ENCODE results near the gene LHX8. TPM values are rescaled to one million over a fixed set of nuclear protein-coding genes. Genes with fewer than 3 reads are reported as not detected.

Gene LHX8
- polyA plus RNA-seq, 1 experiment, result not detected

DNA sequence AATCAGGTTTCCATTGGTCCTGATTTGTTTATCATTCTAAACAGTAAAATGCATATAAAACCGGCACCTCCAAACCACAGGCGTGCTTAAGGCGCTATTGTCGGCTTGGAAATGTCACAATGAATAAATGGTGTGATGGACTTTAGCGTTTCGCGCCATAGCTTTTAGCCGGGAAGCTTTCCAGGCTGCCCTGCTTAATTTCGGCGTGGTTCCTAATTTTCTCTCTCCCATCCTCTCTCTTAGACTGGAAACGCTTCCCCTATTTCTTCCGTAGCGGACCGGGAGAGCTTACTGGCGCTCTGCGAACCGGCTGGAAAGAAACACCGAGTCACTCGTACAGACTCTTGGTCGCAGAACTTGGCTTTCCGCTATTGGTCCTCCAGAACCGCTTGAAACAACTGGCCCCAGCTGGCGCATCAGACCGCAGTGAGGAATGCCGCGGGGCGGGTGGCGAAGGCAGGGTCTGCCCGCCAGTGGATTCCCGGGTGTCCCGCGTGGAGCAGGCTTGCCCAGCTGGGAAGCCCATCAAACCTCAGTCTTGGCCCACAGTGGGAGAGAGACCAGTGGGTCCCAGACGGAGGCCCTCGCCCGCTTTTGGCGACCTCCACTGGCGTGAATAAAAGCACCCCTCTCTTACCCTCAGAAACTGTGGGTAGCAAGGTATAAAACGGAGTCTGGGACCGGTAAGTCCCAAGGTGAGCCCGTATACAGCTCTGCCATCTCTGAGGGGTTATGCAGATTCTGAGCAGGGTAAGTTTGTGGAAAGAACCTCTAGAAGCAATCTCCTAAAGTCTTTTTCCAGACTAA is 4.0 kb upstream of the LHX8 start:
- TF ChIP-seq, protein P1, sequence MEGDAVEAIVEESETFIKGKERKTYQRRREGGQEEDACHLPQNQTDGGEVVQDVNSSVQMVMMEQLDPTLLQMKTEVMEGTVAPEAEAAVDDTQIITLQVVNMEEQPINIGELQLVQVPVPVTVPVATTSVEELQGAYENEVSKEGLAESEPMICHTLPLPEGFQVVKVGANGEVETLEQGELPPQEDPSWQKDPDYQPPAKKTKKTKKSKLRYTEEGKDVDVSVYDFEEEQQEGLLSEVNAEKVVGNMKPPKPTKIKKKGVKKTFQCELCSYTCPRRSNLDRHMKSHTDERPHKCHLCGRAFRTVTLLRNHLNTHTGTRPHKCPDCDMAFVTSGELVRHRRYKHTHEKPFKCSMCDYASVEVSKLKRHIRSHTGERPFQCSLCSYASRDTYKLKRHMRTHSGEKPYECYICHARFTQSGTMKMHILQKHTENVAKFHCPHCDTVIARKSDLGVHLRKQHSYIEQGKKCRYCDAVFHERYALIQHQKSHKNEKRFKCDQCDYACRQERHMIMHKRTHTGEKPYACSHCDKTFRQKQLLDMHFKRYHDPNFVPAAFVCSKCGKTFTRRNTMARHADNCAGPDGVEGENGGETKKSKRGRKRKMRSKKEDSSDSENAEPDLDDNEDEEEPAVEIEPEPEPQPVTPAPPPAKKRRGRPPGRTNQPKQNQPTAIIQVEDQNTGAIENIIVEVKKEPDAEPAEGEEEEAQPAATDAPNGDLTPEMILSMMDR (IDR thresholded peaks at IDR 0.05; ENCODE audit: low read depth, low read length), result no peak
- Histone ChIP-seq H3K4me3 (ENCODE audit: low read depth, low read length) (no peak overlapping the region), H3K9me3 (ENCODE audit: control insufficient read depth, insufficient read depth, low read length) (peaks cover 9% of the 10 kb centered on the region; the same call in 1 of the 2 replicates), H3K27ac (ENCODE audit: low read depth, low read length) (no peak overlapping the region), H3K27me3 (ENCODE audit: control insufficient read depth, insufficient read depth, low read length) (peaks cover 89% of the 10 kb centered on the region)
- no peak for DNase-seq (ENCODE audit: low read depth, low spot score)
- POLR2A ChIA-PET, result no interaction called here
- CTCF ChIA-PET, result no interaction called here

GRCh38 chr1:75130865-75131564 is 3.2 kb upstream of the LHX8 start:
- no peak overlapping the region for H3K27ac ChIP-seq (ENCODE audit: low read depth, low read length)
- peaks cover 9% of the 10 kb centered on the region; the same call in 1 of the 2 replicates for H3K9me3 ChIP-seq (ENCODE audit: control insufficient read depth, insufficient read depth, low read length)
- TF ChIP-seq, protein P1 (IDR thresholded peaks at IDR 0.05; ENCODE audit: low read depth, low read length), result no peak
- DNase-seq (ENCODE audit: low read depth, low spot score), result no peak
- CTCF ChIA-PET, result no interaction called here
- H3K27me3 ChIP-seq (ENCODE audit: control insufficient read depth, insufficient read depth, low read length), result peaks cover 94% of the 10 kb centered on the region
- POLR2A ChIA-PET, result no interaction called here
- no peak overlapping the region for H3K4me3 ChIP-seq (ENCODE audit: low read depth, low read length)

DNA sequence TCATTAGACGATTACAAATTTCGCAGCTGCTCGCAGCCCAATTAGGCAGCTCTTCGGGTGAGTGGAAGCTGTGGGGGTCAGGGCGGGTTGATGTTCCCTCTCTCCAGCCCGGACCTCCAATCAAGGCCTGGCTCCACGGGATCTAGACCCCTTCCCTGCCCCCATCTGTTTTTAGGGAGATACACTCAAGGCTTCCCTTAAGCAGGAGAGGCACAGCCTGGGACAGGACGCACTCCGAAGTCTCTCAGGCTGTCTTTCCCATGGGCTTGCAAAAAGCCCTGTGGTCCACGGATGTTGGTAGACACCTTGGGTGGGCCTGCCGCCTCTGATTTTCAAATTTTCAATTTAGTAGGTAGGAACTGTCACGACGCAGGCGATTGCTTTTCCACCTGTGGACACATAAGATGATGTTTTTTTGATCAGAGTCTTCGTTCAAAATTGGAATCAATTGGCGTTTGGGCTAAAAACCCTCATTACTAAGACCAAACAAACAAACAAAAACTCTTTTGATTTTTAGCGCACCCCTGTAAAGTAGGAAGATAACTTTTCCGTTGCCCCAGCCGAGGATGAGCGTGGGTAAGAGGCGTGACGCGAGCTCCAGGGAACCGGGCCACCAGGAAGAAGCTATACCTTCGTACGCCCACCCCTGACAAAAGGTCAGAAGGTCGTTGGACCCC is 2.5 kb upstream of the LHX8 start:
- Histone ChIP-seq H3K4me3 (ENCODE audit: low read depth, low read length) (no peak overlapping the region), H3K27me3 (ENCODE audit: control insufficient read depth, insufficient read depth, low read length) (peaks cover 98% of the 10 kb centered on the region), H3K27ac (ENCODE audit: low read depth, low read length) (no peak overlapping the region), H3K9me3 (ENCODE audit: control insufficient read depth, insufficient read depth, low read length) (peaks cover 9% of the 10 kb centered on the region; the same call in 1 of the 2 replicates)
- TF ChIP-seq, protein P1 (IDR thresholded peaks at IDR 0.05; ENCODE audit: low read depth, low read length), result no peak
- POLR2A ChIA-PET, result no interaction called here
- CTCF ChIA-PET, result no interaction called here
- DNase-seq (ENCODE audit: low read depth, low spot score), result no peak

DNA sequence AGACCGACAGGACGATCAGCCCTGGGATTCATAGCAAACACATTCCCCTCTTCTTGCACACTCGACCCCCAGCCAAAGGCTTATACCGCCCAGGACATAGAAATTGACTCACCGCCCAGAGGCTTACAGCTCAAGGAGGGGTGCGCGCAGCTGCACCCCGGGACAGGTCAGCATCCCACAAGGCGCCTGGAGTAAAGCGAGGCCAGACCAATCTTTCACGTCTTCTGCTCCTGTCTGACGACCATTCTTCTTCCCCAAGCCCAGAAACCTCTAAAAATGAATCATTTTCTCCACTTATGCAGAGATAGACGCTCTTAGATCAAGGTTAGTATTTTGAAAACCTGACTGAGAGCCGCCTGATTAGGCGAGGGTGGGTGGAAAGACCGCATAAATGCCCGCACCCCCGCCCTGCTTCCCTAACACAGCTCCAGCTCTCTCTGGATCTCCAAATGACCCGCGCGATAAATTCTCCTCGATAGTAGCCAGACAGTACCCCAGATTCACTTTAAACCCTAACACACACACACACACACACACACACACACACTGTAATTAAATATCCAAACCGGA is 1.9 kb upstream of the LHX8 start:
- Histone ChIP-seq H3K4me3 (ENCODE audit: low read depth, low read length) (no peak overlapping the region), H3K9me3 (ENCODE audit: control insufficient read depth, insufficient read depth, low read length) (peaks cover 9% of the 10 kb centered on the region; the same call in 1 of the 2 replicates), H3K27me3 (ENCODE audit: control insufficient read depth, insufficient read depth, low read length) (peaks cover 98% of the 10 kb centered on the region), H3K27ac (ENCODE audit: low read depth, low read length) (no peak overlapping the region)
- no peak for DNase-seq (ENCODE audit: low read depth, low spot score)
- TF ChIP-seq, protein P1 (IDR thresholded peaks at IDR 0.05; ENCODE audit: low read depth, low read length), result no peak
- POLR2A ChIA-PET, result no interaction called here
- CTCF ChIA-PET, result no interaction called here

Data from AG04450 (cell line).